Right forelimb (tissue), 1 donor: Measurements from ENCODE around the gene RHBG.
A peak's percentile ranks its signal among the peaks of the same experiment; 100 is the strongest.
"Not testable (repeated sequence)": the region's sequence is repeated elsewhere in the genome, so short reads cannot be mapped to it uniquely, and the experiment has no call there.

Experiments used
- DNase-seq: peaks from one replicate; pipeline ENCODE4 v3.0.0-alpha.2; 2018

Gene RHBG

GRCh38 chr1:156368889-156369684 is at the start of gene RHBG:
Gene RHBG, plus strand, starts transcription at chr1:156369211. Its CDS starts 39 bp downstream, at chr1:156369250.
- DNase-seq = no peak

- DNase-seq = no peak
These were observed 49.3 kb upstream of the RHBG start for GRCh38 chr1:156319664-156320063.

GRCh38 chr1:156320560-156320959 is 48.5 kb upstream of the RHBG start:
- DNase-seq = no peak

GRCh38 chr1:156323179-156323578 is 45.8 kb upstream of the RHBG start:
- not testable (repeated sequence) for DNase-seq

- DNase-seq = no peak
These were observed 32.8 kb upstream of the RHBG start for GRCh38 chr1:156336242-156336641.

- no peak for DNase-seq
These were observed 31.7 kb upstream of the RHBG start for GRCh38 chr1:156337052-156337887.

- DNase-seq = no peak
These were observed 31.2 kb upstream of the RHBG start for GRCh38 chr1:156337888-156338179.

- peak; percentile 100 for DNase-seq
These were observed 30.6 kb upstream of the RHBG start, which contains the start of the genes CCT3 and TSACC for GRCh38 chr1:156338180-156338976. Gene CCT3, minus strand, starts transcription at chr1:156338292. Its CDS starts 108 bp downstream, at chr1:156338184. Gene TSACC, plus strand, starts transcription at chr1:156338526. Its CDS starts 1,232 bp downstream, at chr1:156339758.

- DNase-seq = no peak
These were observed 26.6 kb upstream of the RHBG start for GRCh38 chr1:156342166-156342955.

- no peak for DNase-seq
These were observed 24.6 kb upstream of the RHBG start for GRCh38 chr1:156344409-156344808.

- DNase-seq = not testable (repeated sequence)
These were observed 23.0 kb upstream of the RHBG start for GRCh38 chr1:156346035-156346434.

- no peak for DNase-seq
These were observed 22.4 kb upstream of the RHBG start for GRCh38 chr1:156346636-156347035.

GRCh38 chr1:156347331-156347730 is 21.7 kb upstream of the RHBG start:
- no peak for DNase-seq

GRCh38 chr1:156352481-156352880 is 16.5 kb upstream of the RHBG start:
- DNase-seq = not testable (repeated sequence)

- DNase-seq = no peak
These were observed 12.6 kb upstream of the RHBG start for GRCh38 chr1:156356262-156356874.

GRCh38 chr1:156356875-156357534 is 12.0 kb upstream of the RHBG start:
- no peak for DNase-seq

- no peak for DNase-seq
These were observed 11.0 kb upstream of the RHBG start for GRCh38 chr1:156357977-156358376.

- no peak for DNase-seq
These were observed 10.4 kb upstream of the RHBG start for GRCh38 chr1:156358641-156359040.

- DNase-seq = no peak
These were observed 9.8 kb upstream of the RHBG start for GRCh38 chr1:156359249-156359648.

- DNase-seq = no peak
These were observed 9.0 kb upstream of the RHBG start for GRCh38 chr1:156359973-156360372.

GRCh38 chr1:156360534-156360933 is 8.5 kb upstream of the RHBG start:
- DNase-seq = no peak
